Spleen (tissue), 11 donors: Measurements from ENCODE around the gene ZBTB17. TPM values are rescaled to one million over a fixed set of nuclear protein-coding genes. Genes with fewer than 3 reads are reported as not detected.

ENCODE experiments used
- DNase-seq: peaks from one replicate; pipeline ENCODE4 v3.0.0-alpha.2; 2020
- H3K27ac ChIP-seq, 8 donors: fragments of 200-600 bp; sonication (generic) in 7 of 8; 1 replicate in 4 of 8; 2 replicates in 4 of 8; pipeline versions ENCODE4 v1.5.0 to v1.8.0; 2016 to 2021; ENCODE audit warnings: inconsistent platforms in 4 of 8, mild to moderate bottlenecking in 4 of 8, moderate library complexity in 1 of 8
- H3K27me3 ChIP-seq, 7 donors: fragments of 200-600 bp; sonication (generic) in 6 of 7; replicated peaks in 1 of 7; 1 replicate in 4 of 7; 2 replicates in 3 of 7; pipeline versions ENCODE4 v1.5.0 to v1.8.0; 2016 to 2021; ENCODE audit warnings: inconsistent platforms in 3 of 7, mild to moderate bottlenecking in 1 of 7
- H3K36me3 ChIP-seq, 6 donors: fragments of 200-600 bp; sonication (generic) in 5 of 6; 1 replicate in 4 of 6; 2 replicates in 2 of 6; pipeline versions ENCODE4 v1.5.0 to v1.8.0; 2016 to 2021; ENCODE audit warnings: inconsistent platforms in 2 of 6
- H3K4me1 ChIP-seq, 6 donors: fragments of 200-600 bp; sonication (generic) in 5 of 6; 1 replicate in 3 of 6; 2 replicates in 3 of 6; pipeline versions ENCODE4 v1.5.0 to v1.8.0; 2016 to 2021; ENCODE audit warnings: inconsistent platforms in 3 of 6
- H3K4me3 ChIP-seq, 8 donors: fragments of 200-600 bp; sonication (generic) in 7 of 8; 1 replicate in 4 of 8; 2 replicates in 4 of 8; pipeline versions ENCODE4 v1.5.0 to v1.8.0; 2016 to 2021; ENCODE audit warnings: inconsistent platforms in 4 of 8, mild to moderate bottlenecking in 4 of 8, moderate library complexity in 2 of 8
- H3K9me3 ChIP-seq, 8 donors: fragments of 200-600 bp; sonication (generic) in 7 of 8; 1 replicate in 4 of 8; 2 replicates in 4 of 8; pipeline versions ENCODE4 v1.5.0 to v1.8.0; 2016 to 2021; ENCODE audit warnings: inconsistent platforms in 4 of 8
- CTCF ChIP-seq, 11 experiments: fragments of 200-600 bp in 7 of 11; fragments of 450-650 bp in 4 of 11; sonication (generic) in 4 of 11; IDR thresholded peaks in 8 of 11; conservative IDR thresholded peaks in 3 of 11; 1 replicate in 7 of 11; 2 replicates in 4 of 11; pipeline versions ENCODE4 v1.4.0 to v1.8.0; 2016 to 2021; ENCODE audit warnings: antibody characterized with exemption in 11 of 11, inconsistent platforms in 4 of 11, mild to moderate bottlenecking in 1 of 11
- POLR2A ChIP-seq, 3 donors: fragments of 450-650 bp; IDR thresholded peaks; one replicate each; pipeline ENCODE4 v1.5.1; 2017; ENCODE audit warnings: antibody characterized with exemption in 3 of 3, mild to moderate bottlenecking in 1 of 3
- POLR2AphosphoS5 ChIP-seq, 3 donors: sonication (generic); formaldehyde crosslinking; IDR thresholded peaks; one replicate each; pipeline ENCODE4 v1.5.1; 2017; ENCODE audit warnings: antibody characterized with exemption in 3 of 3
- WGBS, 5 donors: extraction: QIAGEN DNeasy Blood & Tissue Kit in 3 of 5; methylation state at CpG; one replicate each; pipeline versions ENCODE4 v1.1.5 to v1.1.7; 2013 to 2018; 5-methylcytosine and 5-hydroxymethylcytosine counted together
- intact Hi-C: fragments of 100-400 bp; cut with DNase I; formaldehyde crosslinking; loops from one replicate; pipeline ENCODE4 v1.15.0; 2023; ENCODE audit warnings: low total_unique reads
- polyA plus RNA-seq, 3 donors: library from polyadenylated mRNA; stranded (reverse); fragments of 200-250 nt; gene quantifications; one replicate each; pipeline ENCODE4 v1.2.1, GENCODE V29; 2013
- total RNA-seq, 7 donors: library from RNA; depleted of rRNA in 3 of 7; stranded (reverse); fragments of >200 nt in 3 of 7; fragmentation: NEBNext Ultra II Directional in 4 of 7; extraction: Animal tissue kit (Norgen Biotek cat#: 25700) in 4 of 7; gene quantifications; one replicate each; pipeline versions ENCODE4 v1.1.0 to v1.2.1, GENCODE V29; 2016 to 2021
- donor health status: healthy with polysubstance abuse.
- donor health status: DM: no; HTN: no; CAD: no; lungs with moderate emphysema.
- donor health status: DM: no; HTN: no; CAD: no.
- donor health status: Bipolar disorder and iron deficiency.
- donor health status: healthy.
- donor health status: DM: no; HTN: no; CAD: no.
- donor health status: DM: yes; HTN: yes; CAD: no.

Gene ZBTB17
- total and polyA plus RNA-seq, 10 donors = 36.8 to 139 (median 53.4) TPM

GRCh38 chr1:15911927-15912326 lies 64.0 kb downstream of the ZBTB17 start:
- no peak for DNase-seq
- Histone ChIP-seq H3K27ac (no peak overlapping the region), H3K4me3 (no peak overlapping the region), H3K9me3 (no peaks in the 10 kb centered on the region), H3K27me3 (no peaks in the 10 kb centered on the region), H3K36me3 (peaks cover 0 to 95% (median 41%) of the 10 kb centered on the region in 6 donors), H3K4me1 (peaks cover 10 to 40% (median 18%) of the 10 kb centered on the region in 6 donors)
- TF ChIP-seq CTCF (IDR thresholded peaks at IDR 0.05 in 8 of 11, conservative IDR thresholded peaks at IDR 0.05 in 3 of 11) (no peak), POLR2A (IDR thresholded peaks at IDR 0.05) (no peak), POLR2AphosphoS5 (IDR thresholded peaks at IDR 0.05) (no peak)
- intact Hi-C loops = loop anchor here (10.0 kb wide), 1 partner anchor 57 kb away; no protein-coding TSS in a partner anchor
- 86 to 93% (median 91%) methylated on average over 2 of the region's 2 CpGs for WGBS, 5 donors

DNA sequence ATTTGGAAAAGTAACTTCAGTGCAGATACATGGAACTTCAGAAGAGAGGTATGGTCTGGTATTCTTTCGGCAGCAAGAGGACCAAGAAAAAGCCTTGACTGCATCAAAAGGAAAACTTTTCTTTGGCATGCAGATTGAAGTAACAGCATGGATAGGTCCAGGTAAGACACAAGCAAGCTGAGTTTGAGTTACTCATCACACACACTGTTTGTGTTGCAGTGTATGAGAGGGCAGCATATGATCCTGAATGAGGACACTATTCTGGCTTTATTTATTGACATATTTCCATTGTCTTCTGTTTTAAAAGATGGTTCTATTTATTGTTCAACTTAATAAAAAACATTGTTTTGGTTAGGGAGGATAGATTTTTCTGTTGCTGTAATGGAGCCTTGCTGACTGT lies 64.8 kb downstream of the ZBTB17 start:
- WGBS, 5 donors = 93 to 100% (median 100%) methylated on average over 1 of the region's 1 CpG
- H3K4me3 ChIP-seq = no peak overlapping the region
- intact Hi-C loops = loop anchor here (10.0 kb wide), 1 partner anchor 56 kb away; no protein-coding TSS in a partner anchor
- no peak for DNase-seq
- no peaks in the 10 kb centered on the region for H3K27me3 ChIP-seq
- no peaks in the 10 kb centered on the region for H3K9me3 ChIP-seq
- H3K36me3 ChIP-seq = peaks cover 0 to 93% (median 41%) of the 10 kb centered on the region in 6 donors
- no peak for TF ChIP-seq POLR2AphosphoS5 (IDR thresholded peaks at IDR 0.05)
- no peak for TF ChIP-seq CTCF (IDR thresholded peaks at IDR 0.05 in 8 of 11, conservative IDR thresholded peaks at IDR 0.05 in 3 of 11)
- TF ChIP-seq POLR2A (IDR thresholded peaks at IDR 0.05) = no peak
- peaks cover 2 to 33% (median 10%) of the 10 kb centered on the region in 6 donors for H3K4me1 ChIP-seq
- H3K27ac ChIP-seq = no peak overlapping the region

DNA sequence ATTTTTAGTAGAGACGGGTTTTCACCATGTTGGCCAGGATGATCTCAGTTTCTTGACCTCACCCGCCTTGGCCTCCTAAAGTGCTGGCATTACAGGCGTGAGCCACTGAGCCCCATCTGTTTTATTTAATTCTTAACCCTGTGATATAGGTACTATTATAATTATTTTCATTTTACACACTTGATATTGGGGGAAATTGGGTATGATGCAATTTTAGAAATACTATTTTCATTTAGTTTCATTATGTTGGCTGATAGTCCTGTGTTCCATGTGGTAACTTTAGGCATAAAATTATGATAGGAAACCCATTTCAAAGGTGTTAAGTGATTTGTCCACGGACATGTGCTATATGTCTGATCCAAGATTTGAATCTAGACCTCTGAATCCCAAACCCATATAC lies 67.3 kb downstream of the ZBTB17 start:
- Histone ChIP-seq H3K4me3 (no peak overlapping the region), H3K36me3 (peaks cover 0 to 84% (median 42%) of the 10 kb centered on the region in 6 donors), H3K27ac (no peak overlapping the region), H3K27me3 (no peaks in the 10 kb centered on the region), H3K4me1 (peaks cover 0 to 40% (median 4%) of the 10 kb centered on the region in 6 donors), H3K9me3 (no peaks in the 10 kb centered on the region)
- DNase-seq = no peak
- intact Hi-C loops = loop anchor here (10.0 kb wide), 1 partner anchor 94 kb away; no protein-coding TSS in a partner anchor
- 94 to 97% (median 96%) methylated on average over 4 of the region's 4 CpGs for WGBS, 5 donors
- TF ChIP-seq CTCF (IDR thresholded peaks at IDR 0.05 in 8 of 11, conservative IDR thresholded peaks at IDR 0.05 in 3 of 11) = no peak
- no peak for TF ChIP-seq POLR2A (IDR thresholded peaks at IDR 0.05)
- no peak for TF ChIP-seq POLR2AphosphoS5 (IDR thresholded peaks at IDR 0.05)

DNA sequence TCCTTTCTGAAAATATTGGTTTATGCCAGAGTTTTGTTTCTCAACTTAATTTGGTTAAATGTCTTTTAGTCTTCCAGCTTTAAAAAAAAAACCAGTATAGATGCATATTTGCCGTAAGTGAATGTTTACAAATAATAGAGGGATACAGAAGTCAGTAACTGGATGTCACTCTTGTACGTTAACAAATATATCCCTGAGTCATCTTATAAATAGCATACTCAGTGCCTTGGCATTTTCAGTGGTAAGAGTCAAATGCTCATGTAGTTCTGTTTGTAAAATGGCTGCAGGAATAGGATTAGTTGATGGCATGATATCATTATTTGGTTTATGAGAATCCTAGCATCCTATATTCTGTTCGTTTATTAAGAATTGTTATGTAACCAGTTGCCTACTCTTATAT lies 73.0 kb downstream of the ZBTB17 start:
- intact Hi-C loops = loop anchor here (10.0 kb wide), 1 partner anchor 88 kb away; no protein-coding TSS in a partner anchor
- WGBS, 5 donors = 70 to 87% (median 76%) methylated on average over 3 of the region's 3 CpGs

More for the DNA sequence above, 73.0 kb downstream of the ZBTB17 start:
- Histone ChIP-seq H3K36me3 (peaks cover 0 to 46% (median 8%) of the 10 kb centered on the region in 6 donors), H3K27ac (no peak overlapping the region), H3K27me3 (no peaks in the 10 kb centered on the region), H3K9me3 (no peaks in the 10 kb centered on the region), H3K4me1 (peaks cover 2 to 68% (median 23%) of the 10 kb centered on the region in 6 donors), H3K4me3 (no peak overlapping the region)
- DNase-seq = no peak
- TF ChIP-seq POLR2AphosphoS5 (IDR thresholded peaks at IDR 0.05) (no peak), POLR2A (IDR thresholded peaks at IDR 0.05) (no peak), CTCF (IDR thresholded peaks at IDR 0.05 in 8 of 11, conservative IDR thresholded peaks at IDR 0.05 in 3 of 11) (no peak)
